DND-41 (cell line): ENCODE measurements around the gene ZNF90.

ENCODE experiments used
- EZH2 ChIP-seq: IDR thresholded peaks from 3 replicates; pipeline ENCODE4 v1.6.1; 2012; ENCODE audit warnings: borderline replicate concordance, low read depth, mild to moderate bottlenecking, moderate library complexity, low read length, inconsistent platforms; ENCODE audit not compliant: severe bottlenecking
- TF ChIP-seq, protein P1 (sequence below): IDR thresholded peaks from 2 replicates; pipeline ENCODE4 v1.5.1; 2012; ENCODE audit warnings: borderline replicate concordance, low read length, moderate library complexity, mild to moderate bottlenecking; ENCODE audit not compliant: poor library complexity, severe bottlenecking; ENCODE audit errors: extremely low read depth

DNA sequence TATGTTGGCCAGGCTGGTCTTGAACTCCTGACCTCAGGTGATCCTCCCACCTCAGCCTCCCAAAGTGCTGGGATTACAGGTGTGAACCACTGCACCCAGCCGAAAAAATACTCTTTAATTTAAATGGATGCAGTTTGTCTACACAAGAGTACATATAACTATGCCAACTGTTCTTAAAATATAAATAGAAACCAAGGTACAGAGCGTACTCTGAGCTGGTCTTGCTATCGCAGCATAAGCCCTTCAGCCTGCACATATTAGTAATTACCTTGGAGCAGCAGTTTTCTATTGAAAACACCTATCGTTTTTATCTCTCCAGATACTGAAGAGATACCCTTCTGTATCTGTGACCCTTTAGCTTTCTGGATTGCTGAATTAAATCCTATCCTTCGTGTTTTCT lies 41.9 kb upstream of the ZNF90 start:
- TF ChIP-seq, protein P1, sequence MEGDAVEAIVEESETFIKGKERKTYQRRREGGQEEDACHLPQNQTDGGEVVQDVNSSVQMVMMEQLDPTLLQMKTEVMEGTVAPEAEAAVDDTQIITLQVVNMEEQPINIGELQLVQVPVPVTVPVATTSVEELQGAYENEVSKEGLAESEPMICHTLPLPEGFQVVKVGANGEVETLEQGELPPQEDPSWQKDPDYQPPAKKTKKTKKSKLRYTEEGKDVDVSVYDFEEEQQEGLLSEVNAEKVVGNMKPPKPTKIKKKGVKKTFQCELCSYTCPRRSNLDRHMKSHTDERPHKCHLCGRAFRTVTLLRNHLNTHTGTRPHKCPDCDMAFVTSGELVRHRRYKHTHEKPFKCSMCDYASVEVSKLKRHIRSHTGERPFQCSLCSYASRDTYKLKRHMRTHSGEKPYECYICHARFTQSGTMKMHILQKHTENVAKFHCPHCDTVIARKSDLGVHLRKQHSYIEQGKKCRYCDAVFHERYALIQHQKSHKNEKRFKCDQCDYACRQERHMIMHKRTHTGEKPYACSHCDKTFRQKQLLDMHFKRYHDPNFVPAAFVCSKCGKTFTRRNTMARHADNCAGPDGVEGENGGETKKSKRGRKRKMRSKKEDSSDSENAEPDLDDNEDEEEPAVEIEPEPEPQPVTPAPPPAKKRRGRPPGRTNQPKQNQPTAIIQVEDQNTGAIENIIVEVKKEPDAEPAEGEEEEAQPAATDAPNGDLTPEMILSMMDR = no peak
- no peak for TF ChIP-seq EZH2
